Body of pancreas (tissue), 4 donors: ENCODE measurements around the gene SLC26A3. TPM values are rescaled to one million over a fixed set of nuclear protein-coding genes. Genes with fewer than 3 reads are reported as not detected.

Source experiments
- ATAC-seq: fragments of 150-250 bp; one replicate; pipeline ENCODE4 v1.9.1; 2016
- DNase-seq, 4 donors: peaks; one replicate each; pipeline ENCODE4 v3.0.0-alpha.2; 2019
- H3K27ac ChIP-seq, 4 donors: fragments of 200-600 bp; sonication (generic); 1 replicate in 3 of 4; 2 replicates in 1 of 4; pipeline versions ENCODE4 v1.5.1 to v1.6.1; 2016 to 2019; ENCODE audit warnings: mild to moderate bottlenecking in 1 of 4, mixed read lengths in 1 of 4, moderate library complexity in 1 of 4
- H3K27me3 ChIP-seq, 2 donors: fragments of 200-600 bp; sonication (generic); one replicate each; pipeline ENCODE4 v1.6.0; 2016; ENCODE audit warnings: mild to moderate bottlenecking in 1 of 2
- H3K36me3 ChIP-seq, 2 donors: fragments of 200-600 bp; sonication (generic); replicated peaks in 1 of 2; 2 replicates each; pipeline ENCODE4 v1.5.1; 2016; ENCODE audit warnings: low read depth in 2 of 2; ENCODE audit not compliant: insufficient read depth in 1 of 2
- H3K4me1 ChIP-seq: fragments of 200-600 bp; sonication (generic); one replicate; pipeline ENCODE4 v1.6.0; 2016
- H3K4me3 ChIP-seq, 2 donors: fragments of 200-600 bp; sonication (generic); 1 replicate in 1 of 2; 2 replicates in 1 of 2; pipeline ENCODE4 v1.5.1; 2016 to 2019
- H3K9me3 ChIP-seq, 3 donors: fragments of 200-600 bp; sonication (generic); 1 replicate in 2 of 3; 2 replicates in 1 of 3; pipeline ENCODE4 v1.5.1; 2016
- POLR2A ChIP-seq, 3 donors: fragments of 450-650 bp; IDR thresholded peaks; one replicate each; pipeline ENCODE4 v1.6.1; 2016; ENCODE audit warnings: antibody characterized with exemption in 3 of 3, mild to moderate bottlenecking in 2 of 3
- WGBS, 2 donors: methylation state at CpG; one replicate each; pipeline ENCODE4 v1.1.5; 2017; 5-methylcytosine and 5-hydroxymethylcytosine counted together
- intact Hi-C: fragments of 100-400 bp; cut with DNase I; formaldehyde crosslinking; loops from one replicate; pipeline ENCODE4 v1.15.1; 2023
- total RNA-seq, 2 donors: library from RNA; depleted of rRNA; stranded (reverse); fragments of >200 nt; gene quantifications; one replicate each; pipeline ENCODE4 v1.1.0, GENCODE V29; 2016
- TF ChIP-seq, protein P1 (sequence below), 7 experiments: fragments of 450-650 bp in 4 of 7; fragments of 200-600 bp in 3 of 7; sonication (generic) in 3 of 7; IDR thresholded peaks; one replicate each; pipeline ENCODE4 v1.5.1; 2016 to 2019; ENCODE audit warnings: antibody characterized with exemption in 7 of 7

Gene SLC26A3
- total RNA-seq, 2 donors from 2014 or later: not detected

DNA sequence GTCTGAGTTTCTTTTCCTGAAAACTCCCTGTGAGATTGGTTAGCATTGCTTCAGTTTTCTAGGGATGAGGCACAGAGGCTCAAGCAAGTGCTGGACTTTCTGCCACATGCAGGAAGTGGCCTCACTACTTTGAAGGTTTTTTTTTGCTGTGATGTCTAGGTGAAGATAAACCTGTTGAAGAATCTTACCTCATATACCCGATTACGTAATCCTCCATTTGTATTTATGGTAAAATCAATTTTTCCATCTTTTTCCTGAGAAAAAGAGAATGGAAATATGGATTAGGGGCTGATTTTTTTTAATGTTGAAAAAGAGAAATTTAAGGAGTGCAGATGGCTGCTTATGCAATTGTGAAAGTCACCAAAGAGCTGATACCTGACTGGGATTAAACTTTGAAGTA, 35.6 kb downstream of the SLC26A3 start:
- no peak overlapping the region for H3K4me3 ChIP-seq
- no peak for TF ChIP-seq POLR2A (IDR thresholded peaks at IDR 0.05)
- TF ChIP-seq, protein P1, sequence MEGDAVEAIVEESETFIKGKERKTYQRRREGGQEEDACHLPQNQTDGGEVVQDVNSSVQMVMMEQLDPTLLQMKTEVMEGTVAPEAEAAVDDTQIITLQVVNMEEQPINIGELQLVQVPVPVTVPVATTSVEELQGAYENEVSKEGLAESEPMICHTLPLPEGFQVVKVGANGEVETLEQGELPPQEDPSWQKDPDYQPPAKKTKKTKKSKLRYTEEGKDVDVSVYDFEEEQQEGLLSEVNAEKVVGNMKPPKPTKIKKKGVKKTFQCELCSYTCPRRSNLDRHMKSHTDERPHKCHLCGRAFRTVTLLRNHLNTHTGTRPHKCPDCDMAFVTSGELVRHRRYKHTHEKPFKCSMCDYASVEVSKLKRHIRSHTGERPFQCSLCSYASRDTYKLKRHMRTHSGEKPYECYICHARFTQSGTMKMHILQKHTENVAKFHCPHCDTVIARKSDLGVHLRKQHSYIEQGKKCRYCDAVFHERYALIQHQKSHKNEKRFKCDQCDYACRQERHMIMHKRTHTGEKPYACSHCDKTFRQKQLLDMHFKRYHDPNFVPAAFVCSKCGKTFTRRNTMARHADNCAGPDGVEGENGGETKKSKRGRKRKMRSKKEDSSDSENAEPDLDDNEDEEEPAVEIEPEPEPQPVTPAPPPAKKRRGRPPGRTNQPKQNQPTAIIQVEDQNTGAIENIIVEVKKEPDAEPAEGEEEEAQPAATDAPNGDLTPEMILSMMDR (IDR thresholded peaks at IDR 0.05): no peak
- no peak for DNase-seq
- H3K27me3 ChIP-seq: no peaks in the 10 kb centered on the region
- 95 to 96% methylated on average over 2 of the region's 2 CpGs for WGBS, 2 donors
- no peaks in the 10 kb centered on the region for H3K4me1 ChIP-seq
- H3K9me3 ChIP-seq: no peaks in the 10 kb centered on the region
- H3K36me3 ChIP-seq: no peaks in the 10 kb centered on the region
- intact Hi-C loops: no loop called here
- H3K27ac ChIP-seq: no peak overlapping the region
- ATAC-seq: no peak

DNA sequence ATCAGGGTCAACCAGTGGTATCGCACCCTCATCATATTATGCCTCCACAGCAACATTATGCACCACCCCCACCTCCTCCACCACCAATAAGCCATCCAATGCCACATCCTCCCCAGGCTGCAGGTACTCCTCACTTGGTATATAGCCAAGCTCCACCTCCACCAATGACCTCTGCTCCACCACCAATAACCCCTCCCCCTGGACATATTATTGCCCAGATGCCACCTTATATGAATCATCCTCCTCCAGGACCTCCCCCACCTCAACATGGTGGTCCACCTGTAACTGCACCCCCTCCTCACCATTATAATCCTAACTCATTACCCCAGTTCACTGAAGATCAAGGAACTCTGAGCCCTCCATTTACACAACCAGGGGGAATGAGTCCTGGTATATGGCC, 44.4 kb downstream of the SLC26A3 start:
- DNase-seq (no peak), ATAC-seq (no peak)
- Histone ChIP-seq H3K36me3 (peaks cover 5 to 22% of the 10 kb centered on the region in 2 donors), H3K9me3 (no peaks in the 10 kb centered on the region), H3K27ac (no peak overlapping the region), H3K27me3 (no peaks in the 10 kb centered on the region), H3K4me1 (no peaks in the 10 kb centered on the region), H3K4me3 (no peak overlapping the region)
- intact Hi-C loops: no loop called here
- no peak for TF ChIP-seq POLR2A (IDR thresholded peaks at IDR 0.05)
- TF ChIP-seq, protein P1 (IDR thresholded peaks at IDR 0.05): no peak
- 78 to 100% methylated on average over 1 of the region's 1 CpG for WGBS, 2 donors

DNA sequence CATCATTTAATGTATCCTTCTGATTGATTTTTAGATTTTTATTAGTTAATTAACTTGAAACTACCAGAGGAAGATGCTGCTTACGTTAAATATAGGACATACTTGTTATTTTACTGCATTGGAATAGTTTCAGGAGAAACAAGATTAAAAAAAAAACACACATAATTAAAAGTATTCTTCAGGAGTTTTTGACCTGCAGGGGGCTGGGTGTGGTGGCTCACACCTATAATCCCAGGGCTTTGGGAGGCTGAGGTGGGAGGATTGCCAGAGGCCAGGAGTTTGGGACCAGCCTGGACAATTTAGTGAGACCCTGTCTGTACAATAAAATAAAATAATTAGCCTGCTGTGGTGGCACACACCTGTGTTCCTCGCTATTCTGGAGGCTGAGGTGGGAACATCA, 48.4 kb downstream of the SLC26A3 start:
- no peak for ATAC-seq
- H3K36me3 ChIP-seq: peaks cover 5 to 36% of the 10 kb centered on the region in 2 donors

DNA sequence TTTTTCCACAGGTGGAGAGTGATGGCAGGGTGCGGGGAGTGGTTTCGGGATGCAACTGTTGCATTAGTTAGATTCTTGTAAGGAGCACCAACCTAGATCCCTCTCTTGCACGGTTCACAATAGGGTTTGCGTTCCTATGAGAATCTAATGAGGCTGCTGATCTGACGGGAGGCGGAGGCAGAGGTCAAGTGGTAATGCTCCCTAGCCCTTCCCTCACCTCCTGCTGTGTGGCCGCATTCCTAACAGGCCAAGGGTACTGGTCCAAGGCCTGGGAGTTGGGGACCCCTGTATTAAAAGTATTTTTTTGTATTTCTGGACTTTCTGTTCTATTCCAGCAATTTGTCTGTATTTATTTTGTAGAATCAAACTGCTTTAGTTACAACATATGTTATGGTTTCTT, 51.9 kb downstream of the SLC26A3 start:
- peaks cover 0 to 23% of the 10 kb centered on the region in 2 donors for H3K36me3 ChIP-seq

More for the DNA sequence above, 48.4 kb downstream of the SLC26A3 start:
- intact Hi-C loops: no loop called here
- 99 to 100% methylated on average over 2 of the region's 2 CpGs for WGBS, 2 donors
- TF ChIP-seq, protein P1 (IDR thresholded peaks at IDR 0.05): no peak
- no peak for TF ChIP-seq POLR2A (IDR thresholded peaks at IDR 0.05)
- H3K27me3 ChIP-seq: no peaks in the 10 kb centered on the region
- no peaks in the 10 kb centered on the region for H3K4me1 ChIP-seq
- H3K27ac ChIP-seq: no peak overlapping the region
- H3K4me3 ChIP-seq: no peak overlapping the region
- DNase-seq: no peak
- H3K9me3 ChIP-seq: no peaks in the 10 kb centered on the region

DNA sequence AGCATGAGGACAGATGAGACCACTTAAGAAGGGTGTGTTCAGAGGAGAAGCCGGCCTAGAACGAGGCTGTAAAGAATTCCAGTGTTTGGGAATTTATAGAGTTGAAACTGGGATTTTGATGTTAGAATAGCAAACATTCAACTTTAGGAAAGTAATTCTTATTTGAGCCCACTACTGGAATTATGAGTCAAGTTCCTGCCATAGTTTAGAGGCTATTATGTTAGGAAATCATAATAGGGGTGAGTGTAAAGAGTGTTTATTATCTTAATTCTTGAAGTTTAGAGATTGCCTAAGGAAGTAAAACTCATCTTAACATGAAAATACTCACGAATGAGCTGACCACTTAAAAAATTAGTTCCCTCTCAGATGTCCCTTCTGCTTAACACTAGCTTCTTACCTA, 57.0 kb downstream of the SLC26A3 start:
- no peak for DNase-seq
- H3K36me3 ChIP-seq: peaks cover 0 to 2% of the 10 kb centered on the region in 2 donors
- H3K27me3 ChIP-seq: no peaks in the 10 kb centered on the region
- H3K4me3 ChIP-seq: no peak overlapping the region
- 45 to 47% methylated on average over 3 of the region's 3 CpGs for WGBS, 2 donors
- H3K4me1 ChIP-seq: peaks cover 32% of the 10 kb centered on the region
- intact Hi-C loops: no loop called here
- TF ChIP-seq, protein P1 (IDR thresholded peaks at IDR 0.05): no peak
- no peak for TF ChIP-seq POLR2A (IDR thresholded peaks at IDR 0.05)
- H3K27ac ChIP-seq: no peak overlapping the region
- no peak for ATAC-seq
- no peaks in the 10 kb centered on the region for H3K9me3 ChIP-seq

More for the DNA sequence above, 51.9 kb downstream of the SLC26A3 start:
- ATAC-seq: no peak
- 92 to 95% methylated on average over 7 of the region's 7 CpGs for WGBS, 2 donors
- peaks cover 10% of the 10 kb centered on the region for H3K4me1 ChIP-seq
- H3K27me3 ChIP-seq: no peaks in the 10 kb centered on the region
- no peak for TF ChIP-seq POLR2A (IDR thresholded peaks at IDR 0.05)
- TF ChIP-seq, protein P1 (IDR thresholded peaks at IDR 0.05): no peak
- intact Hi-C loops: no loop called here
- H3K9me3 ChIP-seq: no peaks in the 10 kb centered on the region
- H3K4me3 ChIP-seq: no peak overlapping the region
- no peak overlapping the region for H3K27ac ChIP-seq
- no peak for DNase-seq
